ENCODE results near the gene EVL.

- TF ChIP-seq CTCF (conservative IDR thresholded peaks at IDR 0.05; ENCODE audit: low read length) (no peak), EZH2phosphoT487 (IDR thresholded peaks at IDR 0.05; ENCODE audit: borderline replicate concordance) (no peak)
These were observed 32.5 kb upstream of the EVL start for GRCh38 chr14:100032738-100033137.

All from Loucy (cell line).